CD14-positive monocyte (primary cell): ENCODE data around the gene PSMD3. TPM values are rescaled to one million over a fixed set of nuclear protein-coding genes. Genes with fewer than 3 reads are reported as not detected.

Experiments used
- DNase-seq, 3 donors: peaks; one replicate each; pipeline ENCODE4 v3.0.0-alpha.2; 2011 to 2022
- H2AFZ ChIP-seq: 2 replicates; pipeline ENCODE4 v1.6.0; 2012; ENCODE audit warnings: mild to moderate bottlenecking, low read depth, low read length, inconsistent platforms; ENCODE audit not compliant: insufficient read depth, poor library complexity, severe bottlenecking
- H3K27ac ChIP-seq, 2 donors: 1 replicate in 1 of 2; 2 replicates in 1 of 2; pipeline ENCODE4 v1.5.1; 2012 to 2013; ENCODE audit warnings: low read length in 2 of 2, control low read depth in 1 of 2, inconsistent platforms in 1 of 2, low read depth in 1 of 2, mild to moderate bottlenecking in 1 of 2
- H3K27me3 ChIP-seq, 2 donors: one replicate each; pipeline versions ENCODE4 v1.6.0 to v1.6.1; 2011 to 2013; ENCODE audit warnings: low read length in 2 of 2; ENCODE audit not compliant: control insufficient read depth in 2 of 2, insufficient read depth in 2 of 2
- H3K36me3 ChIP-seq, 2 donors: replicated peaks in 1 of 2; 1 replicate in 1 of 2; 2 replicates in 1 of 2; pipeline versions ENCODE4 v1.5.1 to v1.6.1; 2012 to 2013; ENCODE audit warnings: low read length in 2 of 2, control low read depth in 1 of 2, inconsistent platforms in 1 of 2, mild to moderate bottlenecking in 1 of 2; ENCODE audit not compliant: insufficient read depth in 2 of 2, control insufficient read depth in 1 of 2
- H3K4me1 ChIP-seq, 2 donors: 1 replicate in 1 of 2; 2 replicates in 1 of 2; pipeline versions ENCODE4 v1.5.1 to v1.6.1; 2012 to 2013; ENCODE audit warnings: low read length in 2 of 2, control low read depth in 1 of 2, inconsistent platforms in 1 of 2, mild to moderate bottlenecking in 1 of 2, moderate library complexity in 1 of 2; ENCODE audit not compliant: insufficient read depth in 2 of 2, control insufficient read depth in 1 of 2
- H3K4me2 ChIP-seq: replicated peaks from 2 replicates; pipeline ENCODE3; 2012; ENCODE audit warnings: low read length, moderate library complexity, mild to moderate bottlenecking; ENCODE audit not compliant: poor library complexity, severe bottlenecking; ENCODE audit errors: extremely low read depth
- H3K4me3 ChIP-seq, 3 experiments: fragments of 200-600 bp in 1 of 3; sonication (generic) in 1 of 3; replicated peaks in 1 of 3; 1 replicate in 2 of 3; 2 replicates in 1 of 3; pipeline ENCODE4 v1.5.1; 2011 to 2013; ENCODE audit warnings: low read length in 3 of 3, mild to moderate bottlenecking in 3 of 3, control low read depth in 2 of 3, low read depth in 2 of 3, inconsistent platforms in 1 of 3, moderate library complexity in 1 of 3
- H3K79me2 ChIP-seq: 2 replicates; pipeline ENCODE4 v1.6.0; 2012; ENCODE audit warnings: mild to moderate bottlenecking, control low read depth, inconsistent platforms, low read length, moderate library complexity; ENCODE audit not compliant: insufficient read depth
- H3K9ac ChIP-seq: 2 replicates; pipeline ENCODE4 v1.6.0; 2017; ENCODE audit warnings: low read length, mild to moderate bottlenecking; ENCODE audit not compliant: insufficient read depth, poor library complexity, severe bottlenecking
- H3K9me3 ChIP-seq, 2 donors: replicated peaks in 1 of 2; 1 replicate in 1 of 2; 2 replicates in 1 of 2; pipeline versions ENCODE4 v1.5.1 to v1.6.1; 2012 to 2013; ENCODE audit warnings: low read length in 2 of 2, control low read depth in 1 of 2; ENCODE audit not compliant: control insufficient read depth in 1 of 2, insufficient read depth in 1 of 2
- H4K20me1 ChIP-seq: 2 replicates; pipeline ENCODE4 v1.6.0; 2012; ENCODE audit warnings: mild to moderate bottlenecking, low read length, control low read depth, moderate library complexity; ENCODE audit not compliant: insufficient read depth
- H3K27ac Mint-ChIP-seq, 7 donors: one replicate each; pipeline ENCODE4 v1.8.0; 2020; ENCODE audit warnings: mild to moderate bottlenecking in 7 of 7, mixed read lengths in 7 of 7, moderate library complexity in 6 of 7, inconsistent platforms in 2 of 7
- H3K27me3 Mint-ChIP-seq, 3 donors: one replicate each; pipeline ENCODE4 v1.8.0; 2021 to 2022; ENCODE audit warnings: low read depth in 3 of 3, mild to moderate bottlenecking in 3 of 3, mixed read lengths in 3 of 3, moderate library complexity in 3 of 3, inconsistent platforms in 1 of 3
- H3K36me3 Mint-ChIP-seq, 2 donors: one replicate each; pipeline ENCODE4 v1.8.0; 2020; ENCODE audit warnings: mixed read lengths in 2 of 2, inconsistent platforms in 1 of 2, mild to moderate bottlenecking in 1 of 2
- H3K4me1 Mint-ChIP-seq: one replicate; pipeline ENCODE4 v1.8.0; 2020; ENCODE audit warnings: mild to moderate bottlenecking, mixed read lengths
- H3K4me3 Mint-ChIP-seq, 2 donors: one replicate each; pipeline ENCODE4 v1.8.0; 2020; ENCODE audit warnings: mild to moderate bottlenecking in 2 of 2, mixed read lengths in 2 of 2, moderate library complexity in 1 of 2
- H3K9me3 Mint-ChIP-seq, 7 donors: one replicate each; pipeline ENCODE4 v1.8.0; 2020 to 2022; ENCODE audit warnings: mixed read lengths in 7 of 7, mild to moderate bottlenecking in 6 of 7, moderate library complexity in 6 of 7, inconsistent platforms in 2 of 7
- WGBS: methylation state at CpG from one replicate; pipeline ENCODE4 v1.1.5; 2013; ENCODE audit warnings: missing lambda C conversion rate; ENCODE audit not compliant: insufficient coverage; 5-methylcytosine and 5-hydroxymethylcytosine counted together
- intact Hi-C, 2 donors: fragments of 100-400 bp; cut with micrococcal nuclease; formaldehyde crosslinking; loops; one replicate each; pipeline versions ENCODE4 v1.15.0 to v1.15.1; 2023
- polyA plus RNA-seq, 3 donors: library from polyadenylated mRNA; depleted of rRNA in 1 of 3; unstranded in 2 of 3; stranded (reverse) in 1 of 3; fragments of 300-500 nt in 2 of 3; fragments of >200 nt in 1 of 3; fragmentation: Illumina TruSeq in 2 of 3; gene quantifications; 1 replicate in 2 of 3; 2 replicates in 1 of 3; pipeline ENCODE4 v1.2.3, GENCODE V29; 2012 to 2021
- TF ChIP-seq, protein P1 (sequence below): fragments of 200-600 bp; IDR thresholded peaks from one replicate; pipeline ENCODE4 v1.8.0; 2022; ENCODE audit warnings: antibody characterized with exemption, mild to moderate bottlenecking

The PSMD3 gene
- polyA plus RNA-seq, 3 donors = 48.4 to 63.2 (median 48.8) TPM

DNA sequence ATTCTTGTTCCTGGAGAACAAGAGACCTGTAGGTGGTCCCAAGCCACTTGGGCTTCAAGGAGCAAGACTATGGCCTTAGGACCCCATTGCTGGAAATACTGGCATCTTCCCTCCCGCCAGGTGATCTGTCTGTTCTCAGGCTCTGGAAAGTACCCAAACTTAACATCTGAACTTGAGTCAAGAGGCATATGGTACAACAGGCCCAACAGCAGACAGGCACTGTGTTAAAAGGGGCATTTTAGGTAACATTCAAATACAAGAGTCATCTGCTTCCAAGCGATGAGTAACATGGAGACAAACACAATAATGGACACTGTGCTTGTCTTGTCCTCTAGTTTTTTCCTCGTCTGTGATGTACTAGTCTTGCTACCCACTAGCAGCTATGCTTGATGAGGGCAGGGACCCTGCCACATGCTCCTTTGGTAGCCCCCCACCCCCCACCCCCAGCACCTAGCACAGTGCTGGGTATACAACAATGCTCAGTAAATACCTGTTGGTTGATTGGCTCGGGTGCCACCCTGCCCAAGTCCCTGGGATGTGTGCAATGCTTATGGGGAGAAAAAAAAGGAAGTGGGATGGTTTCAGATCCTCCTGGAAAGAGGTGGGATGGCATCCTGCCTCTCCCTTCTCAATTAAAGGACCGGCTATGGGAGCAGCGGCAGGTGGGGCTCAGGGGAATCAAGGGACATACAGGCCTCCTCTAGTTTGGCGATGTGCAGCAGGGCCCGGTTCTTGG, 54.0 kb downstream of the PSMD3 start:
- intact Hi-C loops = no loop called here
- H3K9me3 ChIP-seq = no peaks in the 10 kb centered on the region
- no peaks in the 10 kb centered on the region for H3K4me1 ChIP-seq
- no peak overlapping the region for H2AFZ ChIP-seq
- Mint-ChIP-seq H3K4me3 (no peak overlapping the region), H3K4me1 (peaks cover 4% of the 10 kb centered on the region), H3K27me3 (peaks cover 0 to 1% (median 0%) of the 10 kb centered on the region in 3 donors), H3K36me3 (peaks cover 60 to 67% of the 10 kb centered on the region in 2 donors), H3K27ac (no peak overlapping the region), H3K9me3 (no peaks in the 10 kb centered on the region)
- no peaks in the 10 kb centered on the region for H3K27me3 ChIP-seq
- no peak overlapping the region for H3K4me2 ChIP-seq
- TF ChIP-seq, protein P1, sequence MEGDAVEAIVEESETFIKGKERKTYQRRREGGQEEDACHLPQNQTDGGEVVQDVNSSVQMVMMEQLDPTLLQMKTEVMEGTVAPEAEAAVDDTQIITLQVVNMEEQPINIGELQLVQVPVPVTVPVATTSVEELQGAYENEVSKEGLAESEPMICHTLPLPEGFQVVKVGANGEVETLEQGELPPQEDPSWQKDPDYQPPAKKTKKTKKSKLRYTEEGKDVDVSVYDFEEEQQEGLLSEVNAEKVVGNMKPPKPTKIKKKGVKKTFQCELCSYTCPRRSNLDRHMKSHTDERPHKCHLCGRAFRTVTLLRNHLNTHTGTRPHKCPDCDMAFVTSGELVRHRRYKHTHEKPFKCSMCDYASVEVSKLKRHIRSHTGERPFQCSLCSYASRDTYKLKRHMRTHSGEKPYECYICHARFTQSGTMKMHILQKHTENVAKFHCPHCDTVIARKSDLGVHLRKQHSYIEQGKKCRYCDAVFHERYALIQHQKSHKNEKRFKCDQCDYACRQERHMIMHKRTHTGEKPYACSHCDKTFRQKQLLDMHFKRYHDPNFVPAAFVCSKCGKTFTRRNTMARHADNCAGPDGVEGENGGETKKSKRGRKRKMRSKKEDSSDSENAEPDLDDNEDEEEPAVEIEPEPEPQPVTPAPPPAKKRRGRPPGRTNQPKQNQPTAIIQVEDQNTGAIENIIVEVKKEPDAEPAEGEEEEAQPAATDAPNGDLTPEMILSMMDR = no peak
- H3K4me3 ChIP-seq = no peak overlapping the region
- H3K27ac ChIP-seq = no peak overlapping the region
- no peak for DNase-seq
- H3K79me2 ChIP-seq = no peaks in the 10 kb centered on the region
- no peaks in the 10 kb centered on the region for H4K20me1 ChIP-seq
- H3K9ac ChIP-seq = no peak overlapping the region
- peaks cover 51 to 63% of the 10 kb centered on the region in 2 donors for H3K36me3 ChIP-seq
- WGBS = 79% methylated on average over 7 of the region's 8 CpGs

DNA sequence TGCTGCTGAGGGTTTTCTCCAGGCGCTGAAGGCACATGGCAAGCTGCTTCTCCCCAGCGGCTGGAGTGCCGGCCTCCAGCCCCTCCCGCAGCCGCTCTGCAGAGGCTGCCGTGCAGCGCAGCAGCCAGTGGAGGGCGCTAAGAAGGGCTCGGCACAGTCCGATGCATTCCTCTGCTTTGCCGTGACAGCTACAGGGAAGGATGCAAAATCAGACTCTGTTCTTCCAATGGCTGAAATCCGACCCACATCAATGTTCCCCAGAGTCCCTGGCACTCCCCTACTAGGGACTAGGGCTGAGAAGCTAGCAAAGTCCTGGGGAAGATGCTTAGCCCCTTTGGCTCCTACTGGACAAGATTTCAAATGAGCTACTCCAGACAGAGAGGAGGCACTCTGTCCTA, 54.6 kb downstream of the PSMD3 start:
- H3K4me2 ChIP-seq = no peak overlapping the region
- no peaks in the 10 kb centered on the region for H3K79me2 ChIP-seq
- no peaks in the 10 kb centered on the region for H3K27me3 ChIP-seq
- Mint-ChIP-seq H3K27me3 (peaks cover 0 to 1% (median 0%) of the 10 kb centered on the region in 3 donors), H3K4me3 (no peak overlapping the region), H3K27ac (no peak overlapping the region), H3K9me3 (no peaks in the 10 kb centered on the region), H3K4me1 (peaks cover 4% of the 10 kb centered on the region), H3K36me3 (peaks cover 55 to 63% of the 10 kb centered on the region in 2 donors)
- H3K9me3 ChIP-seq = no peaks in the 10 kb centered on the region
- H2AFZ ChIP-seq = no peak overlapping the region
- H3K9ac ChIP-seq = no peak overlapping the region
- H3K27ac ChIP-seq = no peak overlapping the region
- TF ChIP-seq, protein P1 = peak; percentile 12
- no peaks in the 10 kb centered on the region for H4K20me1 ChIP-seq
- DNase-seq = no peak
- H3K4me3 ChIP-seq = no peak overlapping the region
- intact Hi-C loops = no loop called here
- peaks cover 48 to 58% of the 10 kb centered on the region in 2 donors for H3K36me3 ChIP-seq
- WGBS = 87% methylated on average over 12 of the region's 12 CpGs
- H3K4me1 ChIP-seq = no peaks in the 10 kb centered on the region
